Activated CD4-positive, alpha-beta T cell treated with anti-CD3 and anti-CD28 coated beads for 48 hours (primary cell): Measurements from ENCODE around the gene PARVA.

ENCODE experiments used
- DNase-seq: peaks from one replicate; pipeline ENCODE4 v3.0.0-alpha.2; 2020

PARVA gene

DNA sequence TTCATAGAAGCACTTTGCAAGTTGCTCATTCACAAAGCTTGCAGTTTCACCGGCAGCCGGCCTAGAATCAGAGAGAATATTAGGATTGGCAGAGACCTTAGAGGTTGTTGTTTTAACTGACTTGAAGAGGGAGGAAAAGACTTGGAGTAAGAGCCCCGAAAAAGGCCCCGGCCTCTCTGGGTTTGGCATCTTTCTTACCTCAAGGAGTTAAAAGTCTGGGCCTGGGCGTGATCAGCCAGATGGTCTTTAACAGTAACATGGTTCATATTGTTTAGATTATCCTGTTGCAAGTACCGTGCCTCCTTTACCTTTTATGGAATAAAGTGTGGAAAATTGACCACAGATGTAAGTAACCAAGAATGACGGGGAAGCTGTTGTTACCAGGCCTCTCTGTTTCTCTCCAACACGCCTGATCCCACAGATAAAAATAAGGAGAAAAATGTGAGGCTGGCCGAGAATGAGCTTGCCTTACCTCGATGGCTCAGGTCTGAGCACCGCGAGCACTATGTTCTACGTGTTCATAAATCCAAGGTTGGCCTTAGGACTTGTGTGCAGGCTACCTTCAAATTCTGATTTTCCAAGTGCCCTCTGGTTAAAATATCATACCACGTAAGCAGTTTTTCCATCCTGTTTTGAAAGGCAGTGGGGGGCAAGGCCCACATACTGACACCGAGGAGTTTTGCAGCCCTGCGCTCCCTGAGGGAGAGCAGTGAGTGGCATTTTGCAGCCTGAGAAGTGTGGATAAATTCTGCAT, 56.4 kb downstream of the PARVA start:
- DNase-seq: no peak

- DNase-seq: no peak
Measured at GRCh38 chr11:12434325-12434654, 56.9 kb downstream of the PARVA start.

DNA sequence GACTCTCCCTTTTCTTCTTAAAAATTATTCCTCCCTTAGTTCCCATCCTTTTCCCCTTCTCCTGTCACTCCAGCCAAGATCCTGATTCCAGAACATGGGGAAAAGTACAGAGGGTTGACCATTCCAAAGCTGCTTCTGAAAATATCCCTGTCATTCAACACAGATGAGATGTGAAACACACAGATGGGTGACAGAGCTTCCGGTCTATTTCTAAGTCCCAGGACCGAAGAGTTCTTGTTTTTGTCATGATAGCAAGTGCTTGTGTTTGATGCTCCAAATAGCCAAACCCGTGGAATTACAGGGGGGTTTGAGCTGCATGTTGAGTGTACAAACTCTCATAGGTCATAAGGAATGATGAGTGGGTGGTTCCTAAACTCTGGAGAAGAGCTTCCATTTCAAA, 57.9 kb downstream of the PARVA start:
- no peak for DNase-seq

DNA sequence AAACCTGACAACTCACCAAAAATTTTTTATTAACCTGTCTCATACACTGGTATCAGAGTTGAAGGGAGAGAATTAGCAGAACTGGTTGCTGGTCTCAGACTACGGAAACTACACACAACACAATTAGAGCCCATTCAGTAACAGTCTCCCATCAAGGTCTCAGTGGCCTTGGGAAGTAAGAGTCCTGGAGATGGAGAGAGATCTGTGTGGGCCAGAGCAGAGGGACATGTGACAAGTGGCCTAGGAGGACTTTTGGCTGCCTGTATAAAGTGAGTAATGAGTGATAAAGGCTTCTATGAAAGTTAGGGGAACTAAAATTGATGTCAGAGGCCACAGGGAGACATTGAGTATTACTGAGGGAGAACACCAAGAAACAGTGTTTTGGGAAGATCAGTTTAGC, 58.9 kb downstream of the PARVA start:
- DNase-seq: no peak

- no peak for DNase-seq
Measured at GRCh38 chr11:12438291-12438690, 60.9 kb downstream of the PARVA start.

DNA sequence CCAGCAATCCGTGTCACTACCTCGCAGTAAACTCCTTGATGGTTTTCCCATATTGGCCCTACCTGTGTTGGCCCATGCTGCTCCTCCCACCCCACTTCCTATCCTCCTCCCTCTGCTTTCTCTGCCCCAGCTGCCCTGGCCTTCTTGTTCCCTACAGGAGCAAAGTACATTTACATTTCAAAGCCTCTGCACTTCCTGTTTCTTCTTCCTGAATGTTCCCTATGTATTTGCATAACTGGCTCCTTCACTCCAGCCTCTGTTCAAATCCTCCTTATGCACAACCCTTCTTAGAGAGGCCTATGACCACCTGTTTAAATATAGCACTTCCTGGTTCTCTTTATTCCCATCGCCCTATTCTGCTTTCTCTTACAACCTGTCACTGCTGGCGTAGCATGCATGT, 62.2 kb downstream of the PARVA start:
- no peak for DNase-seq

DNA sequence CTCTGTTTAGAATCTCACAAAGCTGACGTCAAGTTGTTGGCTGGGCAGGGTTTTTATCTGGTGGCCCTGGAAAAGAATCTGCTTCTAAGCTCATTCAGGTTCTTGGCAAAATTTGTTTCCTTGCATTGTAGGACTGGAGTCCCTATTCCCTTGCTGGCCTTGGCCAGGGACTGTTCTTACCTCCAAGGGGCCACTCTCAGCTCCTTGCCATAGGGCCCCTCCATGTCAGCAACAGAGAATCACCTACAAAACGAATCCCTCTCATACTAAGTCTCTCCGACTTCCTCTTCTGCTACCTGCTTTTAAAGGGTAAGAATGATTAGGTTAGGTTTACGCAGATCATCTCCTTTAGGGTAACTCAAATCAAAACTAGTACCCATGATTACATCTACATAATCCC, 63.2 kb downstream of the PARVA start:
- no peak for DNase-seq

- DNase-seq: no peak
Measured at GRCh38 chr11:12441231-12441861, 64.0 kb downstream of the PARVA start.

DNA sequence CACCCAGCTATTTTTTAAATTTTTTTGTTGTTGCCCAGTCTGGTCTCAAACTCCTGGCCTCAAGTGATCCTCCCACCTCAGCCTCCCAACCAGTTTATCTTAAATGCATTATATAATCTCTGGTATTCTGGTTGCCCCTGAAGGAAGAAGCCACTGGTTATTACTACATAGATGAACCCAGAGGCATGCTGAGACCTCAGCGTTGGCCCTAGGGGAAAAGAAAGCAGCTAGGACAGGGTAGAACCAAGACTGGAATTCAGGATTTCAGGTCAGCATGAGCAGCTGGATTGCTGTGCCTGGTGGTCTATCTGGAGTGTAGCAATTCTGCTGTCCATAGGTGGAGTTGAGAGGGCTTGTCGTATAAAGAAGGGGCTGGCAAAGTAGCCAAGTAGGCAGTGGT, 67.2 kb downstream of the PARVA start:
- DNase-seq: no peak

DNA sequence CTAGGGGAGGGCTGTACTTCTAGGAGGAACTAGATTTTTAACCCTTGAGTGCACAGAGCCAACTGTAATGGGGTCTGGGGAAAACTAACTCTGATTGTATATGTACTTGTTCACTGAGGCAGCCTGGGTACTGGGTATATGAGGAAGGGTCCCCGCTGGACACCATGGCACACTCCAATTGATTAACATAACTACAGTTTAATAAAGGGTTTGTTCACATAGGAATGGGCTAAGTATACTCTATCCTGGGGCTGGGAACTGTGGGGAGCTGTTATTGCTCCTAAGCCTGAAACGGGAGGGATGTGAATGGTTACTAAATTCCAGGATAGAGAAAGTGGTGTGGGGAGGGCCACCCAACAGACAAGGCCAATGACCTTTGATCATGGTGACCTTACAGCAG, 67.6 kb downstream of the PARVA start:
- DNase-seq: no peak

- DNase-seq: no peak
Measured at GRCh38 chr11:12446863-12447262, 69.5 kb downstream of the PARVA start.

DNA sequence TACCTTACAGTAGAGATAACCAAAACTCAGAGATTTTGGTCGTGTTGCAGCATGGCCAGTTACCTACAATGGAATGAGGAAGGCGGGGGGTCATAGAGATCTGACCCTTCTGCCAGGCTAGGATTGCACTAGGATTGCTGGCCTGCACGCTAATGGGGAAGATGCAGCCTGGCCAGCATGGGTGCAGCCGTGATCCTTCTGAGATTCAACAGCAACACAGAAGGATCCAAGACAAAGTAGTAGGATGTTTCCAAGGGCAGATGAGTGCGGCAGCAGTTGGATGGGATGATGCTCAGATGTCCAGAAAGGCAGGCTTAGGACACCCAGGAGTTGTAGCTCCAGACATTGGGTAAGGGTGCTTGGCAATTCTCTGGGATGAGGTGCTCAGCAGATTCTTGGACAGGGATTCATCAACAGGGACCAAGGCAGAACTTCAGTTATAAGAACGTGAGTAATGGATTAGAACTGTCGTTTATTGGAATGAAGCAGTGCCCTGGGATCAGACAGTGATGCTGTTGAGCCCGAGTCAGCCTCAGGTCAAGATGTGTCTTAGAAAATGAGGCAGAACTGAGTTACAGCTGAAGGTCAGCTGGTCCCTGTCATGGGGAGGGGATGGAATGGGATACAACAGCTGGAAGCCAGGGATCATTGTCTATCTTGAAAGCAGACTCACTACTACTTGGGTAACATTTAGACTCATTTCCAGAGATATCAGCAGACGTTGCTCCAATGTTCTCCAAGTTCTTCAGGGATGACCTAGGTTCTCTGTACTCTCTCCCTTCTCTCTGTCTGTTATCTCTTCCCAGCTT, 71.0 kb downstream of the PARVA start:
- no peak for DNase-seq

GRCh38 chr11:12449961-12450715, 72.8 kb downstream of the PARVA start:
- no peak for DNase-seq

DNA sequence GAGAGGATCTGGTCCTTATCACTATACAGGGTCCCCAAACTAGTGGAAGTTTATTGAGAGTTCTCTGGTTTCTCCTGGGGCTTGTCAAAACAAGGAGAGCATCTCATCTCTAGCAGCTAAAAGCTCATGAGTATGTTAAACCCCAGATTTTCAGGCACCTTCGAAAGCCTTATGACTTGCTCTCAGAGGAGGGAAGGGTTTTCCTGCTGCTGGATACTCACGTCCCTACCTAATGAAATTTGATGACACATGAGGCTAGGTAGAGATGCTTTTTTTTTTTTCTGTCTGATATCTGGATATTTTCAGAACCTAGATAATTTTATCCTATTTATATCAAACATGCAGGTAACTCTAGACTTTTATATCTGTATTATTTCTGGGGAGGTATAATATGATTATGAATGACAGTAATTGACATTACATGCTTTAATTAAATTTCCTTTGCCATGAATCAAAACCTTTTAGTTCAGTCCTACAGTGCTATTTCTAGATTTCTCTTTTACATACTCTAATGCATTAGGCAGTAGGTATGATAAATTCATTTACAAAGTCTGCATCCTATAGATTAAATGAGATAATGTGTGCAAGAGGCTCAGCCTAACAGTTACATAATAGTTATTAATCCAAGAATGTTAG, 73.9 kb downstream of the PARVA start:
- DNase-seq: no peak

- DNase-seq: no peak
Measured at GRCh38 chr11:12453243-12453642, 75.9 kb downstream of the PARVA start.

- no peak for DNase-seq
Measured at GRCh38 chr11:12454782-12455181, 77.4 kb downstream of the PARVA start.

- DNase-seq: no peak
Measured at GRCh38 chr11:12455938-12456337, 78.6 kb downstream of the PARVA start.

DNA sequence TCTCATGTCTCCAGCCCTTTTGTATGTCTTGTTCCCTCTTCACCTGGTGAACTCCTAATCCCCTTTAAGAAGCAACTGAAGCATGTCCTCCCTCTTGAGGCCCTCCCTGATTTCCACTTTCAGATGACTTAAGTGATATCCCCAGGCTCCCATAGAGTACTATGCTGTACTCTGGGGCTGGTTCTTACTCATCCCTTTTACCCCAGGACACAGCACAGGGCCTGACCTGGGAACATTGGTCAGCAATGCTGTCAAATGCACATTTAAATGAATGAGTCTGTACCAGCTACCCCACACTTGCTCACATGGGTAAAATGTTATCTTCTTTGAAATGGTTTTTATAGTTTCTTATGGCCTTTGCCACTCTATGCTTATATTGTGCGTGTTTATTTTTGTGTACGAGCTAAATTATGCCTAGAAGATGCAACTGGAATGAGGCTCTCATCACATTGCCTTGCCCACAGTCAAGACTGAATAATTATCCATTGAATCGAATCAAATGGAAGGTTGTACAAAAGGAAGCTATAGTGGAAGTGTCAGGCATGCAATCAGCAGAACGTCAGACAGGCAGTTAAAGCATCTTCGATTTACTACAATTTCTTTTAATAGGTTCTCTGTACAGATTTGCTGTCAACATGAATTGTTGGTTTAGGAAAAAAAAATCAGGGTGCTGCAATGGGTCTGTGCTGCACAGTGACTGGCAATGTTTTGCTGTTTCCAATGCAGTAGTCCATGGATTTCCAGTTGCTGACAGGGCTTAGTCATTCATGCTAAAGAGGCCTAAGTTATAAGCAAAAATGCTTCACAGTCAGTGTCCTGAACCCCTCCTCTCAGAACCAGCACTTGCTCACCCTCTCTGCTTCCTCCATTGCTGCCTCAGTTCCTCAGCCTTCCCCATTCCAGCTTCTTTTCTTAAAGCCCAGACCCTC, 79.5 kb downstream of the PARVA start:
- DNase-seq: no peak

- DNase-seq: no peak
Measured at GRCh38 chr11:12458042-12458441, 80.7 kb downstream of the PARVA start.

DNA sequence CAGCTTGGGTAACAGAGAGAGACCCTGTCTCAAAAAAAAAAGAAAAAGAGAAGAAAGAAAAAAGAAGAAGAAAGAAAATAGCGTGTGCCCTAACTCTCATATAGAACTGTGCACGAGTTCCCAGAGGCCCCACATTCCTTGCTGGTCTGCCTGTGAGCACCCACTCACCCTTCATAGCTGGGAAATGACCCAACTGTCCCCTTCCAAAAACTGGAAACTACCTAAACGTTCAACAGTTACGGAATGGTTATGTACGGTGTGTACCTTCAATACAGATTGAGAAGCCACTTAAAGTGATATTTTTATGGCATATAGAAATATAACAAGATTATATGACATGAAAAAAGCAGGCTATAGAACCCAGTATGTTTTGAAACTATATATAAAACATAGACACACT, 82.0 kb downstream of the PARVA start:
- DNase-seq: no peak

DNA sequence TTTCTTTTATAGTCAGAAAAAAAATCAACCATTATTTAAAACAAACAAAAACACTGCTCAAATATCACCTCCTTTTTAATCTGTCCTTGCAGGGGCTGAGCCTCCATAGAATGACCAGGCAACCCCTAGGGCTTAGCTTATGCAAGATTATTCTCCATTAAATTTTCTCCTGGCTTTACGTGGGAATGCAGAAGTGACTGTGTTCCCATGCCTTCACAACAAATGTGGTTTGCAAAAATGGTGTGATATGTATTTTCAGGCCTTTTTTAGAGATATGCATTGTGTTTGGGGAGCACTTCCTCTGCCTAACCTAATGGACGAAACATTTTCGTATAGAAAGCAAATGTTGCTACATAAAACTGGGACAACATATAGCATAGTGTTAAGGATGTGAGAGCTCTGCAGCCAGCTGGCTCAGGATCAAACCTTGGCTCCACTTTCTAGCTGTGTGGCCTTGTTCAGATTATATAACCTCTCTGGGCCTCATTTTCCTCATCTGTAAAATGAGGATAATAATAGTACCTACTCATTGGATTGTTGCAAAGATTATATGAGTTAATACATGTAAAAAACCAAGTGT, 82.6 kb downstream of the PARVA start:
- DNase-seq: no peak
